Measurements from ENCODE around the gene ABCA1. TPM values are rescaled to one million over a fixed set of nuclear protein-coding genes. Genes with fewer than 3 reads are reported as not detected.

ABCA1 gene
- total RNA-seq, 4 donors from 2014 or later = 18.3 to 59.8 (median 35.0) TPM

GRCh38 chr9:104750185-104750767 lies 177.7 kb downstream of the ABCA1 start:
- no peak for TF ChIP-seq POLR2A (IDR thresholded peaks at IDR 0.05)
- TF ChIP-seq, protein P1, sequence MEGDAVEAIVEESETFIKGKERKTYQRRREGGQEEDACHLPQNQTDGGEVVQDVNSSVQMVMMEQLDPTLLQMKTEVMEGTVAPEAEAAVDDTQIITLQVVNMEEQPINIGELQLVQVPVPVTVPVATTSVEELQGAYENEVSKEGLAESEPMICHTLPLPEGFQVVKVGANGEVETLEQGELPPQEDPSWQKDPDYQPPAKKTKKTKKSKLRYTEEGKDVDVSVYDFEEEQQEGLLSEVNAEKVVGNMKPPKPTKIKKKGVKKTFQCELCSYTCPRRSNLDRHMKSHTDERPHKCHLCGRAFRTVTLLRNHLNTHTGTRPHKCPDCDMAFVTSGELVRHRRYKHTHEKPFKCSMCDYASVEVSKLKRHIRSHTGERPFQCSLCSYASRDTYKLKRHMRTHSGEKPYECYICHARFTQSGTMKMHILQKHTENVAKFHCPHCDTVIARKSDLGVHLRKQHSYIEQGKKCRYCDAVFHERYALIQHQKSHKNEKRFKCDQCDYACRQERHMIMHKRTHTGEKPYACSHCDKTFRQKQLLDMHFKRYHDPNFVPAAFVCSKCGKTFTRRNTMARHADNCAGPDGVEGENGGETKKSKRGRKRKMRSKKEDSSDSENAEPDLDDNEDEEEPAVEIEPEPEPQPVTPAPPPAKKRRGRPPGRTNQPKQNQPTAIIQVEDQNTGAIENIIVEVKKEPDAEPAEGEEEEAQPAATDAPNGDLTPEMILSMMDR (IDR thresholded peaks at IDR 0.05) = no peak
- H3K27me3 ChIP-seq = no peaks in the 10 kb centered on the region
- WGBS, 2 donors = 95 to 97% methylated on average over 3 of the region's 3 CpGs
- intact Hi-C loops (cut with DNase I) = no loop called here
- DNase-seq = no peak
- H3K36me3 ChIP-seq = no peaks in the 10 kb centered on the region
- no peak overlapping the region for H3K4me3 ChIP-seq (replicated peaks in 1 of 3)
- no peak overlapping the region for H3K27ac ChIP-seq
- peaks cover 9 to 12% of the 10 kb centered on the region in 2 donors for H3K4me1 ChIP-seq
- no peaks in the 10 kb centered on the region for H3K9me3 ChIP-seq

DNA sequence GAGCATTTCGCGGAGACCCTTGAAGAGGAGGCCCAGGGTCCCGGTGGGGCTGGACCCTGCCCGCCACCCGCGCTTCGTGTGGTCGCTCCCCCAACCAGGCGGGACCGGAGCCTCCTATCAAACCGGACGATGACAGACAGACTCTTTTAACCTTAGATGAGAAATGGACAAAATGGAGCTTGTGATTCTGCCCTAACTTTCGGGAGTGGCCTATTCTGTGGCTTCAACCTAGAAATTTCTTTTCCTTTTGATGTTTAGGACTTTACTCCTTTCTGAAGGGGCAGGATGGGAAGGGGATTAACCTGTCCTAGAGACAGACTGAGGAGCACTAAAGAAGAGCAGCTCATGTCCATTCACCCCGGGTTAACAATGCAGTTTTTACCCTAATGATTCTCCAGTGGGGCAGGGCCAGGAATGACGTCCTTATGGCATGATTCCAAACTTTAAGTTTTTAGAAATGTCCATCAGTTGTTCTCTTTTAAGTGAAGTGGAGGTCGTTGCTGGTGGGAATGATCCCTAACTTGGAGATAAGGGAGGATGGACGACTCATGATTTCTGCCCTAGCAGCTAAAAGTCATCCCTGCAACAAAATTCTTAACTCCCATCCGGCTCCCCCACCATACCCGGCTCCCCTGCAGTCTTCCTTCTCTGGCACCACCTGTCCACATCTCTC lies 179.5 kb downstream of the ABCA1 start:
- DNase-seq = peak in 1 of 2 donors; percentile 5
- peaks cover 9 to 12% of the 10 kb centered on the region in 2 donors for H3K4me1 ChIP-seq
- H3K4me3 ChIP-seq (replicated peaks in 1 of 3) = peak overlapping the region; percentile 60 to 83 (median 77)
- peak overlapping the region; percentile 87 to 94 (median 93) for H3K27ac ChIP-seq
- H3K9me3 ChIP-seq = no peaks in the 10 kb centered on the region
- H3K36me3 ChIP-seq = no peaks in the 10 kb centered on the region
- TF ChIP-seq POLR2A (IDR thresholded peaks at IDR 0.05) = no peak
- TF ChIP-seq, protein P1 (IDR thresholded peaks at IDR 0.05) = no peak
- intact Hi-C loops (cut with DNase I) = no loop called here
- WGBS, 2 donors = 11% methylated on average over 11 to 19 of the region's 19 CpGs
- H3K27me3 ChIP-seq = no peaks in the 10 kb centered on the region

DNA sequence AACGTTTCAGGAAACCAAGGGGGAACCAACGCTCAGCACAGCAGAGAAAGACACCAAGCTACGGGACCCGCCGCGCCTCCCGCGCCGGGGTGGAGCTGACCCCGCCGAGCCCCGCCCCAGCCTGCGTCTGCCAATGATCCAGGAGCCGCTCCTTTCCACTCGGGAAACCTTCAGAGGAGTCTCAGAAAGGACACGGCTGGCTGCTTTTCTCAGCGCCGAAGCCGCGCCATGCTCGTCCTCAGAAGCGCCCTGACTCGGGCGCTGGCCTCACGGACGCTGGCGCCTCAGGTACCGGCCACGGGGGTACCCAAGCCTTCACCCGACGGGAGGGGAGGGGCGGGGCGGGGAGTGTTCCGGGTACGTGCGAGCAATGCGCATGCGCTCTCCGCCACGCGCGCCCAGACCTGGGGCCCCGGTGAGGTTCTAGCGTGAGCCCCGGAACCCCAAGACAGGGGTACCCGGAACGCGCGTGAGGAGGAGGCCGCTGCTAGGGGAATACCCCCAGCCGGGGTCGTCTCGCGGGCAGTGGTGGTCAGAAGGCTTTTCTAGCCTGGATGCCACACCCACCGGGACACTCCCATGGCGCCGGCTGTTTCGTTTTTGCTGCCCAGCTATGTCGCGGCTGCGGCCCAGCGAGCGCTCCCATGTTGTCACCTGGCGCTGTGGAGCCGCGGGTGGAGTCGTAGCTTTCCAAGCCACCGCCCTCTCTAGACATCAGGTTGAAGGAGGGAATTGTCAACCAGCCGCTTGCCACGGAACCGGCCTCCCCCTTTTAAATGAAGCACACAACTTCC lies 180.2 kb downstream of the ABCA1 start, which contains the start of gene NIPSNAP3A:
Gene NIPSNAP3A (plus strand): TSS at position 119 of the 794 bp plus-strand sequence. CDS start 110 bp downstream, at position 229.
- WGBS, 2 donors = 0 to 1% methylated on average over 8 to 38 of the region's 71 CpGs
- TF ChIP-seq, protein P1 (IDR thresholded peaks at IDR 0.05) = no peak
- peak in 1 of 2 donors; percentile 68 for TF ChIP-seq POLR2A (IDR thresholded peaks at IDR 0.05)
- intact Hi-C loops (cut with DNase I) = no loop called here

DNA sequence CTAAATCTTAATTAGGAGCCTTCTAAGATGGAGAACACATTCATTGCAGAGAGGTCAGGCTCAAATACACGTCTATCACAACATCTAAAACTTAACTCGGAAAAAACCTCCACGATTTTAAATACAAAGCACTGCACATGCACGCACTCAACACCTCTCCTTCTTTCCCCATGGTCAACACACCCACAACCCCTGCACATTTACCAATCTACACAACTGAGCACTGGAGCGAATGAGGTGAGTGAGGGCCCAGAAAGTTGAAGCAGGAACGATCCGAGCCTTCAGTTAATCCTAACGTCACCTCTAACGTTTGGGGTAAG lies 180.8 kb downstream of the ABCA1 start:
- WGBS, 2 donors = 0 to 1% methylated on average over 9 of the region's 9 CpGs
- Histone ChIP-seq H3K27ac (peak overlapping the region; percentile 10 to 94 (median 93)), H3K27me3 (no peaks in the 10 kb centered on the region), H3K9me3 (no peaks in the 10 kb centered on the region), H3K4me1 (peaks cover 9 to 12% of the 10 kb centered on the region in 2 donors), H3K4me3 (replicated peaks in 1 of 3) (peak overlapping the region; percentile 42 to 83 (median 60)), H3K36me3 (no peaks in the 10 kb centered on the region)
- no peak for DNase-seq
- TF ChIP-seq, protein P1 (IDR thresholded peaks at IDR 0.05) = no peak
- TF ChIP-seq POLR2A (IDR thresholded peaks at IDR 0.05) = no peak
- intact Hi-C loops (cut with DNase I) = no loop called here

More for the DNA sequence above, 180.2 kb downstream of the ABCA1 start, which contains the start of gene NIPSNAP3A:
- H3K4me1 ChIP-seq = peaks cover 9 to 12% of the 10 kb centered on the region in 2 donors
- no peaks in the 10 kb centered on the region for H3K27me3 ChIP-seq
- no peaks in the 10 kb centered on the region for H3K9me3 ChIP-seq
- H3K36me3 ChIP-seq = no peaks in the 10 kb centered on the region
- DNase-seq = peak; percentile 89 to 92
- H3K27ac ChIP-seq = peak within 1 kb of the TSS; percentile 87 to 94 (median 93)
- peak within 1 kb of the TSS; percentile 60 to 83 (median 77) for H3K4me3 ChIP-seq (replicated peaks in 1 of 3)
